Panc1 (cell line): Measurements from ENCODE around the gene LGALS14. TPM values are rescaled to one million over a fixed set of nuclear protein-coding genes. Genes with fewer than 3 reads are reported as not detected.

ENCODE experiments used
- ATAC-seq: fragments of 200-7000 bp; cut with Tn5 transposase; 2 replicates; pipeline ENCODE4 v1.9.1; 2020; ENCODE audit warnings: mild to moderate bottlenecking, moderate library complexity
- BruUV-seq: library from RNA; stranded (reverse); fragments of 400-500 nt; replicated peaks from 2 replicates; lab custom pipeline; 2021; lab: Mats Ljungman, UMichigan
- CTCF ChIA-PET: fragments of 300-600 bp; sonication (Branson Sonifier 250); formaldehyde crosslinking; loops from one replicate; lab custom pipeline; 2022; ENCODE audit warnings: antibody characterized with exemption; lab: Charles Lee
- POLR2A ChIA-PET: fragments of 300-600 bp; sonication (Branson Sonifier 250); formaldehyde crosslinking; loops from one replicate; lab custom pipeline; 2022; ENCODE audit warnings: antibody characterized with exemption; lab: Charles Lee
- DNase-seq: peaks from one replicate; pipeline ENCODE4 v3.0.0-alpha.2; 2010; ENCODE audit warnings: low read depth, low spot score
- H3K27ac ChIP-seq: 2 replicates; pipeline ENCODE4 v1.5.1; 2011; ENCODE audit warnings: mild to moderate bottlenecking, low read length, inconsistent platforms
- H3K27me3 ChIP-seq: fragments of 200-500 bp; sonication (Bioruptor generic); 2 replicates; pipeline ENCODE4 v1.6.0; 2014; ENCODE audit warnings: low read length, inconsistent platforms; ENCODE audit not compliant: control insufficient read depth, insufficient read depth
- H3K36me3 ChIP-seq: fragments of 200-500 bp; sonication (Bioruptor generic); 2 replicates; pipeline ENCODE4 v1.5.1; 2014; ENCODE audit warnings: inconsistent platforms, mild to moderate bottlenecking, low read length, moderate library complexity; ENCODE audit not compliant: control insufficient read depth, insufficient read depth
- H3K4me1 ChIP-seq: 2 replicates; pipeline ENCODE4 v1.5.1; 2011; ENCODE audit warnings: inconsistent platforms, mild to moderate bottlenecking, low read length, moderate library complexity; ENCODE audit not compliant: control insufficient read depth, insufficient read depth
- H3K4me3 ChIP-seq, 2 experiments: 2 replicates each; pipeline ENCODE4 v1.5.1; 2011 to 2012; ENCODE audit warnings: low read depth in 2 of 2, low read length in 2 of 2, mild to moderate bottlenecking in 2 of 2, inconsistent platforms in 1 of 2, moderate library complexity in 1 of 2
- H3K9me3 ChIP-seq: fragments of 200-500 bp; sonication (Bioruptor generic); 2 replicates; pipeline ENCODE4 v1.5.1; 2014; ENCODE audit warnings: low read depth, mild to moderate bottlenecking, inconsistent platforms, low read length, moderate library complexity; ENCODE audit not compliant: control insufficient read depth, insufficient read depth
- CTCF ChIP-seq: fragments of 450-650 bp; IDR thresholded peaks from 2 replicates; pipeline ENCODE4 v1.5.1; 2017; ENCODE audit warnings: mild to moderate bottlenecking
- POLR2AphosphoS5 ChIP-seq: IDR thresholded peaks from 2 replicates; pipeline ENCODE4 v1.6.1; 2012; ENCODE audit warnings: mild to moderate bottlenecking, low read depth, low read length, moderate library complexity
- REST ChIP-seq, 2 experiments: IDR thresholded peaks; 2 replicates each; pipeline ENCODE4 v1.6.1; 2011 to 2012; ENCODE audit warnings: low read depth in 2 of 2, control low read depth in 1 of 2, low read length in 1 of 2, mild to moderate bottlenecking in 1 of 2, moderate library complexity in 1 of 2; ENCODE audit not compliant: insufficient read depth in 1 of 2
- SIN3A ChIP-seq: IDR thresholded peaks from 2 replicates; pipeline ENCODE4 v1.6.1; 2012; ENCODE audit warnings: low read depth, mild to moderate bottlenecking, low read length, moderate library complexity, borderline replicate concordance; ENCODE audit not compliant: insufficient read depth
- TCF7L2 ChIP-seq: IDR thresholded peaks from 2 replicates; pipeline ENCODE4 v1.6.1; 2011; ENCODE audit warnings: mild to moderate bottlenecking, low read depth, low read length, inconsistent platforms
- in situ Hi-C: cut with HindIII; loops from 2 replicates; pipeline ENCODE4 v1.10.0; 2016; ENCODE audit warnings: low sequenced_read_pairs, low pct_unique_long_range_greater_than_20kb
- intact Hi-C: fragments of 100-400 bp; cut with micrococcal nuclease; formaldehyde crosslinking; loops from one replicate; pipeline ENCODE4 v1.10.0; 2022; ENCODE audit not compliant: unreplicated experiment
- total RNA-seq: library from RNA; stranded (reverse); gene quantifications from one replicate; pipeline ENCODE4 v1.2.1, GENCODE V29; 2021; ENCODE audit not compliant: unreplicated experiment

Gene LGALS14
- total RNA-seq, 1 experiment from 2014 or later: not detected

- no peaks in the 10 kb centered on the region for H3K4me1 ChIP-seq
- intact Hi-C loops: no loop called here
- ATAC-seq: peak; percentile 24
- peaks cover 75% of the 10 kb centered on the region for H3K27me3 ChIP-seq
- DNase-seq: no peak
- no peaks in the 10 kb centered on the region for H3K36me3 ChIP-seq
- POLR2A ChIA-PET: interaction anchor here (0.6 to 0.7 kb wide), 2 partner anchors 122 to 463 kb away, joined by 3 to 4 read pairs; no protein-coding TSS in a partner anchor
- in situ Hi-C loops: no loop called here
- H3K4me3 ChIP-seq: no peak overlapping the region
- TF ChIP-seq POLR2AphosphoS5 (no peak), REST (IDR thresholded peaks at IDR 0.05; ENCODE audit: insufficient read depth in 1 of 2, low read depth in 2 of 2, low read length in 1 of 2) (no peak)
- H3K27ac ChIP-seq: no peak overlapping the region
- BruUV-seq: no TSS peak
- CTCF ChIA-PET: interaction anchor here (0.5 to 0.7 kb wide), 2 partner anchors 44 to 186 kb away, joined by 5 to 9 read pairs; no protein-coding TSS in a partner anchor
- H3K9me3 ChIP-seq: no peaks in the 10 kb centered on the region
Observed at GRCh38 chr19:39737351-39737750, 33.1 kb downstream of the LGALS14 start.

GRCh38 chr19:39737891-39738290, 33.6 kb downstream of the LGALS14 start, which contains the start of gene CLC:
TSS of gene CLC (minus strand) at chr19:39738029. CDS start at chr19:39737952, 77 bp downstream.
- Histone ChIP-seq H3K4me1 (no peaks in the 10 kb centered on the region), H3K36me3 (no peaks in the 10 kb centered on the region), H3K4me3 (no peak within 1 kb of the TSS), H3K27ac (no peak within 1 kb of the TSS), H3K27me3 (peaks cover 81% of the 10 kb centered on the region), H3K9me3 (no peaks in the 10 kb centered on the region)
- intact Hi-C loops (no loop called here), in situ Hi-C loops (no loop called here)
- TF ChIP-seq TCF7L2: no peak
- TF ChIP-seq POLR2AphosphoS5: no peak
- no peak for TF ChIP-seq REST (IDR thresholded peaks at IDR 0.05; ENCODE audit: insufficient read depth in 1 of 2, low read depth in 2 of 2, low read length in 1 of 2)
- no peak for TF ChIP-seq CTCF
- no peak for TF ChIP-seq SIN3A
- CTCF ChIA-PET: interaction anchor here (0.5 kb wide), 2 partner anchors 186 to 264 kb away, joined by 3 to 9 read pairs; no protein-coding TSS in a partner anchor
- POLR2A ChIA-PET: interaction anchor here (0.6 to 0.7 kb wide), 2 partner anchors 157 to 463 kb away, joined by 3 read pairs; no protein-coding TSS in a partner anchor
- DNase-seq: no peak
- peak; percentile 4 for ATAC-seq
- BruUV-seq: no TSS peak
